GM13976 (cell line): ENCODE results near the gene CTPS2.
"Not testable (repeated sequence)": the region's sequence is repeated elsewhere in the genome, so short reads cannot be mapped to it uniquely, and the experiment has no call there.

ENCODE experiments used
- DNase-seq: peaks from one replicate; pipeline ENCODE4 v3.0.0; 2012; ENCODE audit warnings: low spot score
- in situ Hi-C: fragments of 300-500 bp; cut with MboI; formaldehyde crosslinking; loops from one replicate; pipeline ENCODE4 v1.12.0; 2022; ENCODE audit warnings: low sequenced_read_pairs, mixed read lengths, inconsistent platforms; ENCODE audit not compliant: unreplicated experiment
- TF ChIP-seq, protein P1 (sequence below): IDR thresholded peaks from 2 replicates; pipeline ENCODE4 v1.5.1; 2012; ENCODE audit warnings: borderline replicate concordance, mild to moderate bottlenecking; ENCODE audit not compliant: insufficient read depth; ENCODE audit errors: extremely low read depth, missing control alignments, control extremely low read depth

CTPS2 gene

DNA sequence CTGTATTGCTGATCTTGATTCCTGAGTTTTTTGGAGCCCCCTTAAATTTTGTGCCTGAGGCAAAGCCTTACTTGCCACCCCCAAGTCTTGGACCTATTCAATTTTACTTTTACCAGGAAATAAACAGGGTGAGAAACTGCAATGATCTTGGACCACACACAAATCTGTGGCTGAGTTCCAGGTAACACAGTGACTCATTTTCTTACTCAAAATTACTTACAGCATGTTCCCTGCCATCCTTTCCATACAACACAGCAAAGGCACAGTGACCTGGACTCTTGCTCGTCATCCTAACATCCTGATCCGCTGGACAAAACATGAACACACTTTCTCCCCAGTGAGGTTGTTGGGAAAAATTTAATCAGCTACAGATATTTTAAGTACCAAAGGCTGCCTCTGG, 123.3 kb downstream of the CTPS2 start:
- in situ Hi-C loops: no loop called here
- TF ChIP-seq, protein P1, sequence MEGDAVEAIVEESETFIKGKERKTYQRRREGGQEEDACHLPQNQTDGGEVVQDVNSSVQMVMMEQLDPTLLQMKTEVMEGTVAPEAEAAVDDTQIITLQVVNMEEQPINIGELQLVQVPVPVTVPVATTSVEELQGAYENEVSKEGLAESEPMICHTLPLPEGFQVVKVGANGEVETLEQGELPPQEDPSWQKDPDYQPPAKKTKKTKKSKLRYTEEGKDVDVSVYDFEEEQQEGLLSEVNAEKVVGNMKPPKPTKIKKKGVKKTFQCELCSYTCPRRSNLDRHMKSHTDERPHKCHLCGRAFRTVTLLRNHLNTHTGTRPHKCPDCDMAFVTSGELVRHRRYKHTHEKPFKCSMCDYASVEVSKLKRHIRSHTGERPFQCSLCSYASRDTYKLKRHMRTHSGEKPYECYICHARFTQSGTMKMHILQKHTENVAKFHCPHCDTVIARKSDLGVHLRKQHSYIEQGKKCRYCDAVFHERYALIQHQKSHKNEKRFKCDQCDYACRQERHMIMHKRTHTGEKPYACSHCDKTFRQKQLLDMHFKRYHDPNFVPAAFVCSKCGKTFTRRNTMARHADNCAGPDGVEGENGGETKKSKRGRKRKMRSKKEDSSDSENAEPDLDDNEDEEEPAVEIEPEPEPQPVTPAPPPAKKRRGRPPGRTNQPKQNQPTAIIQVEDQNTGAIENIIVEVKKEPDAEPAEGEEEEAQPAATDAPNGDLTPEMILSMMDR: no peak

DNA sequence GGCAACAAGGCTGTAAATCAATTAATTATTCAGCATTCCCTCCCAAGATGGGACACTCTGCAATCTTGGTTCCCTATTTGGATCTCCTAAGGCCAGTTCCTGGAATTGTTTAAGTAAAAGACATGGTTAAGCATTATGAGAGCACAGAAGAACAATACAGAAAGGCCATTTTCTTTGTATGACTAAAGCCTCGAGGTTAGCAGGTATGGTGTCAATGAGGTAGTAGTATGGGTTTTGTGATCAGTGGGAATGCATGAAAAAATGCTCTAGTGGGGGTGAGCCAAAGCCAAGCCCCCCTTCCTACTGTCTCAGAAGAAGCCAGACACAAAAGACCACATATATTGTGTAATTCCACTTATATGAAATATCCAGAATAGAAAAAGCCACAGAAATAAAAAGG, 124.2 kb downstream of the CTPS2 start:
- TF ChIP-seq, protein P1: no peak
- DNase-seq: no peak
- in situ Hi-C loops: no loop called here

More for the DNA sequence above, 123.3 kb downstream of the CTPS2 start:
- no peak for DNase-seq

DNA sequence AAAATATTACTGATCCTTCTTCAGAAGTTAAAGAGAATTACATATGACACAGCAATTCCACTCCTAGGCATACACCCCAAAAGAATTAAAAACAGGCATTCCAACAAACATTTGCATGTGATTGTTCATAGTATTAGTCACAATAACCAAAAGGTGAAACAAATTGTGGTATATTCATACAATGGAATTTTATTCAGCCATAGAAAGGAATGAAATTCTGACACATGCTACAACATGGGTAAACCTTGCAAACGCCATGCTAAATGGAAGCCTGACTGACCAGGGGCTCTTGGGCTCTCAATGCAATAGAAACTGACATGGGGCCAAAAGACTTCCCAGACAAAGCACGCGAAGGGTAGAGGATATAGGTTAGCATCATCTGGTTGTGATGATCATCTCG, 124.6 kb downstream of the CTPS2 start:
- in situ Hi-C loops: no loop called here
- TF ChIP-seq, protein P1: no peak
- DNase-seq: no peak

DNA sequence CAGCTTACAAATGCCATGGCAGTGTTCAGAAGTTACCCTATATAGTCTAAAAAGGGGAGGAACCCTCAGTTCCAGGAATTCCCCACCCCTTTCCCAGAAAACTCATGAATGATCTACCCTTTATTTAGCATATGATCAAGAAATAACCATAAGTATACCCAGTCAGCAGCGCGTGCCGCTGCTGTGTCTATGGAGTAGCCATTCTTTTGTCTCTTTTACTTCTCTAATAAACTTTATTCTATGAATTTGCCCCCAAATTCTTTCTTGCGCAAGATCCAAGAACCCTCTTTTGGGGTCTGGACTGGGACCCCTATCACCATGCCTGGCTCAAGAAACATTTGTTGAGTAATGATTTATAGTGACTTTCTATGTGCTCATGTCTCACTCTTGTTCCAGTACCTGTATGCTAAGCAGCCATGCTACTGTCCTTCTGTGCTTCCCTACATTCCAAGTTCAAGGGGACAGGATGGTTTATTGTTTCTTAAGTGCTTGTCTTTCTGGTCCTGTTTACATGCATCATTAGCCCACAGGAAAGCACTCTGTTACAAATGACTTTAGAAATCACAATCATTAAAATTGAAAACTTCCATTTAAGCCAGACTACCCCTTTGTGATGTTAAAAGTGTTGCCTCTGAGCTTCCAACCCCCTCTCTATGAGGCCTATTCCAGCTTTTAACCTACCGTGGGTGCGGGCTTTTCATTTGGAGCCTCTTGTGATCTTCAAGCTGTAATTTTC, 125.9 kb downstream of the CTPS2 start:
- in situ Hi-C loops: no loop called here
- DNase-seq: no peak
- TF ChIP-seq, protein P1: no peak

DNA sequence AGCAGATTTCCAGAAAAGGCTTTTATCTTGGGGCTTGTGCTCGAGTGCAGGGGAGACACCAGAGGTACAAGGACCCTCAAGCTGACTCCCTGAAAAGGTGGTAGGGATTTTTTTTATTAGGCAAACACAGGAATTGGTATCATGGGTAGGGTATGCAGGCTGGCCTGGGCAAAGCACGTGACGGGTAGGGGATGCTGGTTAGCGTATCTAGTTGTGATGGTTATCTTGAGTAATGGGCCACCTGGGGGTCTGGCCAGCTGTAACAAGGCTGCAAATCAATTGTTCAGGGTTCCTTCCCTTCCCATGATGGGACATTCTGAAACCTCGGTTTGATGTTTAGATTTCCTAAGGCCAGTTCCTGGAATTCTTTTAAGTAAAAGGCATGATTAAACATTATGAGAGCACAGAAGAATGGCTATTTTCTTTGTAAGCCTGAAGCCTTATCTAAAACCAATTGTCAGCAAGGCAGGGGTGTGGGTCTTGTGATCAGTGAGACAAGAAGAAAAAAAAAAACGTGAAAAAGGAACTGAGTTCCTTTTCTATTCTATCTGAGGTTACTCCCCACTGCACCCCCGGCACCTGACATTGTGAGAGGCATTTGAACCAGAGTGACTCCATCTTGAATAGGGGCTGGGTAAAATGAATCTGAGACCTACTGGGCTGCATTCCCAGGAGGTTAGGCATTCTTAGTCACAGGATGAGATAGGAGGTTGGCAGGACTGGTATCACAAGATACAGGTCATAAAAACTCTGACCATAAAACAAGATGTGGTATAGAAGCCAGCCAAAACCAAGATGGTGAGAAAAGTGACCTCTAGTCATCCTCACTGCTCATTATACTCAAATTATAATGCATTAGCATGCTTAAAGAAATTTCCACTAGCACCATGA, 126.7 kb downstream of the CTPS2 start:
- no peak for DNase-seq
- in situ Hi-C loops: no loop called here
- TF ChIP-seq, protein P1: no peak

DNA sequence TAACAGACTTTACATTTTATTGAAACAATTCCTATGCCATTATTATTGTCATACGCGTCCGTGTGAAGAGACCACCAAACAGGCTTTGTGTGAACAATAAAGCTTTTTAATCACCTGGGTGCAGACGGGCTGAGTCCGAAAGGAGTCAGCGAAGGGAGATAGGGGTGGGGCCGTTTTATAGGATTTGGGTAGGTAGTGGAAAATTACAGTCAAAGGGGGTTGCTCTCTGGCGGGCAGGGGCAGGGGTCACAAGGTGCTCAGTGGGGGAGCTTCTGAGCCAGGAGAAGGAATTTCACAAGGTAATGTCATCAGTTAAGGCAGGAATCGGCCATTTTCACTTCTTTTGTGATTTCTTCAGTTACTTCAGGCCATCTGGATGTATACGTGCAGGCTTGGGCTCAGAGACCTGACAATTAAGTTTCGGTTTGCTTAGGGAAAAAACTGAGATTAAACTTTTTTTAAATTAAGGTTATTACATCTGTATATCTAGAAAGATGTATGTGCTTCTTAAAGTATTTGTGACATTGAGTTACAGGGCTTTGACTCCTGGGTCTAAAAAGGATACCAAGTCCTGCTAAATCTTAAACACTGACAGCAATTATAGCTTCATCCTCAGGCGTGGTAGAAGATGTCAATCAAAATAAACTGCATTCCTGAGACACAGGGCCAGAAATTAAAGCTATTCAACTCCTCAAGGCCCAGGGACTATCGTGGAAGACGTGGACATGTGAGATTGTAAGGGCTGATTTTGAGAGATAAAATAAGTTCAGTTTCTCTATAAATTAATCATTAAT, 132.3 kb downstream of the CTPS2 start:
- DNase-seq, in situ Hi-C loops: not testable (repeated sequence)
